ENCODE measurements around the gene PAQR7. TPM values are rescaled to one million over a fixed set of nuclear protein-coding genes. Genes with fewer than 3 reads are reported as not detected.

The PAQR7 gene
- total RNA-seq, 2 experiments from 2014 or later: 4.1 to 4.2 TPM

- DNase-seq: no peak
- intact Hi-C loops (cut with micrococcal nuclease): no loop called here
- no peaks in the 10 kb centered on the region for H3K9me3 Mint-ChIP-seq
- H3K4me3 Mint-ChIP-seq: no peak overlapping the region
- ChIA-PET POLR2A (no interaction called here), CTCF (no interaction called here)
- no peaks in the 10 kb centered on the region for H3K27me3 Mint-ChIP-seq
- peaks cover 36% of the 10 kb centered on the region for H3K36me3 Mint-ChIP-seq
- H3K4me1 Mint-ChIP-seq (ENCODE audit: low read depth): peaks cover 2% of the 10 kb centered on the region
- no peak overlapping the region for H3K27ac Mint-ChIP-seq
These were observed 42.4 kb downstream of the PAQR7 start for GRCh38 chr1:25833158-25833557.

- ChIA-PET CTCF (interaction anchor here (1.1 kb wide), 2 partner anchors 12 to 345 kb away, joined by 3 read pairs; no protein-coding TSS in a partner anchor), POLR2A (no interaction called here)
- Mint-ChIP-seq H3K27ac (no peak overlapping the region), H3K9me3 (no peaks in the 10 kb centered on the region), H3K4me1 (ENCODE audit: low read depth) (peaks cover 2% of the 10 kb centered on the region), H3K36me3 (peaks cover 39% of the 10 kb centered on the region), H3K27me3 (no peaks in the 10 kb centered on the region), H3K4me3 (no peak overlapping the region)
- intact Hi-C loops (cut with micrococcal nuclease): no loop called here
- DNase-seq: no peak
These were observed 43.0 kb downstream of the PAQR7 start for GRCh38 chr1:25832336-25833037.

GRCh38 chr1:25831569-25832196 lies 43.8 kb downstream of the PAQR7 start:
- peaks cover 40% of the 10 kb centered on the region for H3K36me3 Mint-ChIP-seq
- H3K4me3 Mint-ChIP-seq: no peak overlapping the region
- no peak overlapping the region for H3K27ac Mint-ChIP-seq
- H3K27me3 Mint-ChIP-seq: no peaks in the 10 kb centered on the region
- POLR2A ChIA-PET: no interaction called here
- DNase-seq: no peak
- intact Hi-C loops (cut with micrococcal nuclease): no loop called here
- CTCF ChIA-PET: interaction anchor here (1.1 to 1.3 kb wide), 3 partner anchors 11 to 345 kb away, joined by 3 read pairs; partner anchors contain the start of gene PAFAH2
- no peaks in the 10 kb centered on the region for H3K9me3 Mint-ChIP-seq
- H3K4me1 Mint-ChIP-seq (ENCODE audit: low read depth): peaks cover 2% of the 10 kb centered on the region

GRCh38 chr1:25829046-25829445 lies 46.5 kb downstream of the PAQR7 start:
- Mint-ChIP-seq H3K27me3 (no peaks in the 10 kb centered on the region), H3K4me1 (ENCODE audit: low read depth) (peaks cover 2% of the 10 kb centered on the region), H3K4me3 (no peak overlapping the region), H3K27ac (no peak overlapping the region), H3K36me3 (peaks cover 38% of the 10 kb centered on the region), H3K9me3 (no peaks in the 10 kb centered on the region)
- POLR2A ChIA-PET: no interaction called here
- CTCF ChIA-PET: no interaction called here
- intact Hi-C loops (cut with micrococcal nuclease): no loop called here
- no peak for DNase-seq

- Mint-ChIP-seq H3K4me3 (no peak overlapping the region), H3K27me3 (no peaks in the 10 kb centered on the region), H3K4me1 (ENCODE audit: low read depth) (peaks cover 2% of the 10 kb centered on the region), H3K27ac (no peak overlapping the region), H3K36me3 (peaks cover 38% of the 10 kb centered on the region), H3K9me3 (no peaks in the 10 kb centered on the region)
- intact Hi-C loops (cut with micrococcal nuclease): no loop called here
- no peak for DNase-seq
- ChIA-PET POLR2A (interaction anchor here (0.8 kb wide), 1 partner anchor 9 kb away, joined by 3 read pairs; the partner anchor contains the start of gene MTFR1L), CTCF (interaction anchor here (0.7 kb wide), 1 partner anchor 306 kb away, joined by 3 read pairs; no protein-coding TSS in a partner anchor)
These were observed 47.0 kb downstream of the PAQR7 start for GRCh38 chr1:25828491-25828890.

- ChIA-PET CTCF (no interaction called here), POLR2A (no interaction called here)
- H3K27me3 Mint-ChIP-seq: no peaks in the 10 kb centered on the region
- H3K4me1 Mint-ChIP-seq (ENCODE audit: low read depth): peaks cover 8% of the 10 kb centered on the region
- no peak overlapping the region for H3K27ac Mint-ChIP-seq
- H3K4me3 Mint-ChIP-seq: no peak overlapping the region
- H3K9me3 Mint-ChIP-seq: no peaks in the 10 kb centered on the region
- H3K36me3 Mint-ChIP-seq: peaks cover 34% of the 10 kb centered on the region
- no peak for DNase-seq
- intact Hi-C loops (cut with micrococcal nuclease): no loop called here
These were observed 48.9 kb downstream of the PAQR7 start for GRCh38 chr1:25826571-25826970.

- Mint-ChIP-seq H3K4me3 (no peak overlapping the region), H3K27me3 (no peaks in the 10 kb centered on the region), H3K9me3 (no peaks in the 10 kb centered on the region), H3K4me1 (ENCODE audit: low read depth) (peaks cover 17% of the 10 kb centered on the region), H3K36me3 (peaks cover 28% of the 10 kb centered on the region), H3K27ac (no peak overlapping the region)
- DNase-seq: no peak
- POLR2A ChIA-PET: no interaction called here
- intact Hi-C loops (cut with micrococcal nuclease): no loop called here
- CTCF ChIA-PET: interaction anchor here (0.6 to 1.0 kb wide), 2 partner anchors 11 to 32 kb away, joined by 3 read pairs; no protein-coding TSS in a partner anchor
These were observed 49.9 kb downstream of the PAQR7 start for GRCh38 chr1:25825605-25826004.

- H3K9me3 Mint-ChIP-seq: no peaks in the 10 kb centered on the region
- intact Hi-C loops (cut with micrococcal nuclease): loop anchor here (2.0 to 5.0 kb wide), 3 partner anchors 37 to 86 kb away; partner anchors contain the start of genes AUNIP and STMN1
- no peaks in the 10 kb centered on the region for H3K27me3 Mint-ChIP-seq
- peak overlapping the region; percentile 55 for H3K27ac Mint-ChIP-seq
- peaks cover 4% of the 10 kb centered on the region for H3K36me3 Mint-ChIP-seq
- DNase-seq: no peak
- H3K4me3 Mint-ChIP-seq: peak overlapping the region; percentile 86
- peaks cover 33% of the 10 kb centered on the region for H3K4me1 Mint-ChIP-seq (ENCODE audit: low read depth)
- ChIA-PET POLR2A (interaction anchor here (1.1 to 2.2 kb wide), 3 partner anchors 8 to 176 kb away, joined by 3 to 5 read pairs (median 3); partner anchors contain the start of gene PAFAH2), CTCF (interaction anchor here (1.3 to 2.6 kb wide), 4 partner anchors 10 to 213 kb away, joined by 3 to 7 read pairs (median 6); partner anchors contain the start of gene PAFAH2)
These were observed 53.8 kb downstream of the PAQR7 start for GRCh38 chr1:25821630-25822091.

- H3K36me3 Mint-ChIP-seq: peaks cover 1% of the 10 kb centered on the region
- intact Hi-C loops (cut with micrococcal nuclease): loop anchor here (2.0 to 5.0 kb wide), 3 partner anchors 38 to 86 kb away; partner anchors contain the start of genes AUNIP and STMN1
- H3K27ac Mint-ChIP-seq: peak overlapping the region; percentile 89
- peaks cover 33% of the 10 kb centered on the region for H3K4me1 Mint-ChIP-seq (ENCODE audit: low read depth)
- ChIA-PET POLR2A (interaction anchor here (1.3 to 2.2 kb wide), 2 partner anchors 13 to 177 kb away, joined by 3 to 5 read pairs; partner anchors contain the start of gene PAFAH2), CTCF (interaction anchor here (1.0 to 2.6 kb wide), 5 partner anchors 11 to 300 kb away, joined by 3 to 7 read pairs (median 4); partner anchors contain the start of gene PAFAH2)
- no peaks in the 10 kb centered on the region for H3K9me3 Mint-ChIP-seq
- DNase-seq: no peak
- H3K27me3 Mint-ChIP-seq: no peaks in the 10 kb centered on the region
- H3K4me3 Mint-ChIP-seq: peak overlapping the region; percentile 86
These were observed 54.4 kb downstream of the PAQR7 start for GRCh38 chr1:25821112-25821476.

GRCh38 chr1:25820247-25821111 lies 55.0 kb downstream of the PAQR7 start:
- ChIA-PET POLR2A (interaction anchor here (0.9 to 2.2 kb wide), 9 partner anchors 13 to 390 kb away, joined by 3 to 8 read pairs (median 5); partner anchors contain the start of genes AUNIP, PAFAH2 and PAQR7), CTCF (interaction anchor here (0.9 to 2.6 kb wide), 10 partner anchors 11 to 349 kb away, joined by 3 to 7 read pairs (median 4); partner anchors contain the start of genes PAFAH2 and ZNF593)
- no peaks in the 10 kb centered on the region for H3K27me3 Mint-ChIP-seq
- intact Hi-C loops (cut with micrococcal nuclease): loop anchor here (1.0 to 5.0 kb wide), 4 partner anchors 38 to 178 kb away; partner anchors contain the start of genes AUNIP, PAFAH2 and STMN1
- H3K9me3 Mint-ChIP-seq: no peaks in the 10 kb centered on the region
- H3K4me1 Mint-ChIP-seq (ENCODE audit: low read depth): peaks cover 33% of the 10 kb centered on the region
- DNase-seq: peak; percentile 84
- no peaks in the 10 kb centered on the region for H3K36me3 Mint-ChIP-seq
- H3K4me3 Mint-ChIP-seq: peak overlapping the region; percentile 95
- peak overlapping the region; percentile 89 for H3K27ac Mint-ChIP-seq

Data from activated CD4-positive, alpha-beta memory T cell treated with anti-CD3 and anti-CD28 coated beads for 36 hours (primary cell).